ENCODE data around the gene TST.

Gene TST

DNA sequence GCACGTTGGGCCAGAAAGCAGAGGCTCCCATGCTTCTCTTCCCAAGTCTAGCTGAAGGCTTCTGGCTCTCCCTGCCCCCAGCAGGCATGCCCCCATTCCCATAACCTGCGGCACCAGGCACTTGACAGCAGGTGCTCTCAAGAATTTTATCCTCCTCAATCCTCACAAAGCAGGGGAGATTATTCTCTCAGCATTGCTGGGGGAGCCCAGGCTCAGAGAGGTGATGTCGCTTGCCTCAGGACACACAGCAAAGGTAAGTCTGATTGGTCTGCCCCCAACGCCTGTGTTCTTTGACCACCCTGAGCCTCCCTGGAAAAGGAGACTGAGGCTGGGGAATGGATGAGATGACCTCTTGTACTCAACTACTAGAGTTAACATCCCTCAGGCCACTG lies 4.8 kb downstream of the TST start:
- Histone ChIP-seq H2AFZ (ENCODE audit: low read depth, low read length, severe bottlenecking) (no peak overlapping the region), H3K9me3 (ENCODE audit: insufficient read depth, low read length) (no peaks in the 10 kb centered on the region), H3K36me3 (ENCODE audit: low read length) (no peaks in the 10 kb centered on the region), H4K20me1 (ENCODE audit: low read depth, low read length) (no peaks in the 10 kb centered on the region), H3F3A (ENCODE audit: insufficient read depth) (no peaks in the 10 kb centered on the region), H3K79me2 (ENCODE audit: insufficient read depth, low read length) (no peaks in the 10 kb centered on the region), H3K4me2 (ENCODE audit: low read depth, low read length, poor library complexity, severe bottlenecking) (no peak overlapping the region), H3K27ac (ENCODE audit: low read depth, low read length) (no peak overlapping the region), H3K9me2 (replicated peaks; ENCODE audit: insufficient read depth, low read length) (no peaks in the 10 kb centered on the region), H3K9ac (ENCODE audit: low read length) (no peak overlapping the region), H3K4me3 (ENCODE audit: insufficient read depth, low read length, poor library complexity, severe bottlenecking) (no peak overlapping the region), H3K27me3 (ENCODE audit: low read length) (no peaks in the 10 kb centered on the region)
- TF ChIP-seq CTCF (IDR thresholded peaks at IDR 0.05; ENCODE audit: insufficient read depth, low read length, poor library complexity, severe bottlenecking) (no peak), EZH2phosphoT487 (conservative IDR thresholded peaks at IDR 0.05; ENCODE audit: low read length) (no peak)

DNA sequence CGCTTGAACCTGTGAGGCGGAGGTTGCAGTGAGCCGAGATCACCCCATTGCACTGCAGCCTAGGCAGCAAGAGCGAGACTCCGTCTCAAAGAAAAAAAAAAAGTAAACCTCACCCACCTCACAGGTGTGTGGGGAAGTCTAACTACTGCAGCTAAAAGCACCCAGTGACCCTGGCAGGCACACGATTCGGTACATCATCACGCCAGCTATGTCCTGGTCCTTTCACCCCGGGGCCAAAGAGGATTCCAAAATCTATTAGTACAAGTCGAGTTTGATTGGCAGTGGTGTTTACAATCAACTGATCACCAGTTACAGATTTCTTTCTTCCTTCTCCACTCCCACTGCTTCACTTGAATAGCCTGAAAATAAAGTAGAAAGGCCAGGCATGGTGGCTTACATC lies 6.3 kb downstream of the TST start:
- no peak overlapping the region for H3K4me3 ChIP-seq (ENCODE audit: insufficient read depth, low read length, poor library complexity, severe bottlenecking)
- no peak overlapping the region for H3K27ac ChIP-seq (ENCODE audit: low read depth, low read length)
- H3K79me2 ChIP-seq (ENCODE audit: insufficient read depth, low read length): no peaks in the 10 kb centered on the region
- no peaks in the 10 kb centered on the region for H3K36me3 ChIP-seq (ENCODE audit: low read length)
- no peak for TF ChIP-seq EZH2phosphoT487 (conservative IDR thresholded peaks at IDR 0.05; ENCODE audit: low read length)
- no peaks in the 10 kb centered on the region for H3K9me3 ChIP-seq (ENCODE audit: insufficient read depth, low read length)
- H3K9me2 ChIP-seq (replicated peaks; ENCODE audit: insufficient read depth, low read length): no peaks in the 10 kb centered on the region
- H4K20me1 ChIP-seq (ENCODE audit: low read depth, low read length): no peaks in the 10 kb centered on the region
- no peak overlapping the region for H3K9ac ChIP-seq (ENCODE audit: low read length)
- no peaks in the 10 kb centered on the region for H3K27me3 ChIP-seq (ENCODE audit: low read length)
- H2AFZ ChIP-seq (ENCODE audit: low read depth, low read length, severe bottlenecking): no peak overlapping the region
- no peak overlapping the region for H3K4me2 ChIP-seq (ENCODE audit: low read depth, low read length, poor library complexity, severe bottlenecking)
- no peaks in the 10 kb centered on the region for H3F3A ChIP-seq (ENCODE audit: insufficient read depth)

- H3K36me3 ChIP-seq (ENCODE audit: low read length): no peaks in the 10 kb centered on the region
- no peaks in the 10 kb centered on the region for H3F3A ChIP-seq (ENCODE audit: insufficient read depth)
- TF ChIP-seq CTCF (IDR thresholded peaks at IDR 0.05; ENCODE audit: insufficient read depth, low read length, poor library complexity, severe bottlenecking): no peak
- H3K4me2 ChIP-seq (ENCODE audit: low read depth, low read length, poor library complexity, severe bottlenecking): no peak overlapping the region
- H2AFZ ChIP-seq (ENCODE audit: low read depth, low read length, severe bottlenecking): no peak overlapping the region
- H3K9ac ChIP-seq (ENCODE audit: low read length): no peak overlapping the region
- no peak overlapping the region for H3K27ac ChIP-seq (ENCODE audit: low read depth, low read length)
- no peaks in the 10 kb centered on the region for H4K20me1 ChIP-seq (ENCODE audit: low read depth, low read length)
- no peaks in the 10 kb centered on the region for H3K9me2 ChIP-seq (replicated peaks; ENCODE audit: insufficient read depth, low read length)
- H3K27me3 ChIP-seq (ENCODE audit: low read length): no peaks in the 10 kb centered on the region
- H3K79me2 ChIP-seq (ENCODE audit: insufficient read depth, low read length): no peaks in the 10 kb centered on the region
- H3K4me3 ChIP-seq (ENCODE audit: insufficient read depth, low read length, poor library complexity, severe bottlenecking): no peak overlapping the region
- H3K9me3 ChIP-seq (ENCODE audit: insufficient read depth, low read length): no peaks in the 10 kb centered on the region
Measured at GRCh38 chr22:37012262-37012904, 6.9 kb downstream of the TST start.

- no peak overlapping the region for H3K27ac ChIP-seq (ENCODE audit: low read depth, low read length)
- no peaks in the 10 kb centered on the region for H3K9me3 ChIP-seq (ENCODE audit: insufficient read depth, low read length)
- no peaks in the 10 kb centered on the region for H3K36me3 ChIP-seq (ENCODE audit: low read length)
- TF ChIP-seq CTCF (IDR thresholded peaks at IDR 0.05; ENCODE audit: insufficient read depth, low read length, poor library complexity, severe bottlenecking) (no peak), EZH2phosphoT487 (conservative IDR thresholded peaks at IDR 0.05; ENCODE audit: low read length) (no peak)
- no peaks in the 10 kb centered on the region for H4K20me1 ChIP-seq (ENCODE audit: low read depth, low read length)
- no peak overlapping the region for H2AFZ ChIP-seq (ENCODE audit: low read depth, low read length, severe bottlenecking)
- no peak overlapping the region for H3K4me3 ChIP-seq (ENCODE audit: insufficient read depth, low read length, poor library complexity, severe bottlenecking)
- H3F3A ChIP-seq (ENCODE audit: insufficient read depth): no peaks in the 10 kb centered on the region
- no peaks in the 10 kb centered on the region for H3K27me3 ChIP-seq (ENCODE audit: low read length)
- H3K9ac ChIP-seq (ENCODE audit: low read length): no peak overlapping the region
- no peak overlapping the region for H3K4me2 ChIP-seq (ENCODE audit: low read depth, low read length, poor library complexity, severe bottlenecking)
- H3K9me2 ChIP-seq (replicated peaks; ENCODE audit: insufficient read depth, low read length): no peaks in the 10 kb centered on the region
- H3K79me2 ChIP-seq (ENCODE audit: insufficient read depth, low read length): no peaks in the 10 kb centered on the region
Measured at GRCh38 chr22:37011472-37011871, 7.8 kb downstream of the TST start.
